Colonic mucosa (tissue), 4 donors: ENCODE measurements around the gene PTCD1. TPM values are rescaled to one million over a fixed set of nuclear protein-coding genes. Genes with fewer than 3 reads are reported as not detected.
A peak's percentile ranks its signal among the peaks of the same experiment; 100 is the strongest.
"Not testable (repeated sequence)": the region's sequence is repeated elsewhere in the genome, so short reads cannot be mapped to it uniquely, and the experiment has no call there.

Experiments
- DNase-seq: peaks from one replicate; pipeline ENCODE4 v3.0.0-alpha.2; 2020
- H3K27ac ChIP-seq: fragments of 200-600 bp; one replicate; pipeline ENCODE4 v1.8.0; 2021
- H3K27me3 ChIP-seq: fragments of 200-600 bp; one replicate; pipeline ENCODE4 v1.8.0; 2021
- H3K36me3 ChIP-seq: fragments of 200-600 bp; one replicate; pipeline ENCODE4 v1.8.0; 2021
- H3K4me1 ChIP-seq: fragments of 200-600 bp; one replicate; pipeline ENCODE4 v1.8.0; 2021; ENCODE audit warnings: mild to moderate bottlenecking
- H3K4me3 ChIP-seq: fragments of 200-600 bp; one replicate; pipeline ENCODE4 v1.8.0; 2021
- H3K9ac ChIP-seq, 2 donors: one replicate each; pipeline ENCODE4 v1.7.0; 2013; ENCODE audit warnings: control low read depth in 2 of 2, low read depth in 2 of 2, low read length in 2 of 2
- H3K9me3 ChIP-seq: fragments of 200-600 bp; one replicate; pipeline ENCODE4 v1.8.0; 2021
- CTCF ChIP-seq: fragments of 200-600 bp; IDR thresholded peaks from one replicate; pipeline ENCODE4 v1.8.0; 2022; ENCODE audit warnings: antibody characterized with exemption, mild to moderate bottlenecking
- intact Hi-C: fragments of 100-400 bp; cut with DNase I; formaldehyde crosslinking; loops from one replicate; pipeline ENCODE4 v1.14.1; 2022
- total RNA-seq, 2 donors: library from RNA; stranded (reverse); fragmentation: NEBNext Ultra II Directional in 1 of 2; extraction: Animal tissue kit (Norgen Biotek cat#: 25700) in 1 of 2; gene quantifications; one replicate each; pipeline ENCODE4 v1.2.1, GENCODE V29; 2021
- donor health status: healthy.
- donor health status: DM: no; HTN: no; CAD: no.
- donor health status: DM: no; HTN: no; CAD: no.

Gene PTCD1
- total RNA-seq, 2 donors from 2014 or later = 4.5 to 7.6 TPM

GRCh38 chr7:99380823-99381663, 57.6 kb downstream of the PTCD1 start:
- H3K4me1 ChIP-seq = peaks cover 10% of the 10 kb centered on the region
- no peak for TF ChIP-seq CTCF
- DNase-seq = peak; percentile 42
- peak overlapping the region; percentile 56 to 64 for H3K9ac ChIP-seq
- no peaks in the 10 kb centered on the region for H3K27me3 ChIP-seq
- H3K4me3 ChIP-seq = peak overlapping the region; percentile 3
- intact Hi-C loops = no loop called here
- H3K27ac ChIP-seq = peak overlapping the region; percentile 83
- no peaks in the 10 kb centered on the region for H3K36me3 ChIP-seq
- H3K9me3 ChIP-seq = no peaks in the 10 kb centered on the region

GRCh38 chr7:99380032-99380822, 58.4 kb downstream of the PTCD1 start:
- Histone ChIP-seq H3K27ac (peak overlapping the region; percentile 83), H3K36me3 (no peaks in the 10 kb centered on the region), H3K4me3 (peak overlapping the region; percentile 3), H3K9me3 (no peaks in the 10 kb centered on the region), H3K9ac (peak overlapping the region; percentile 56 to 64), H3K4me1 (peaks cover 10% of the 10 kb centered on the region), H3K27me3 (no peaks in the 10 kb centered on the region)
- intact Hi-C loops = no loop called here
- no peak for TF ChIP-seq CTCF
- DNase-seq = peak; percentile 44

GRCh38 chr7:99379693-99380031, 58.9 kb downstream of the PTCD1 start:
- H3K4me3 ChIP-seq, DNase-seq, H3K27me3 ChIP-seq, H3K36me3 ChIP-seq, H3K4me1 ChIP-seq, H3K9me3 ChIP-seq, intact Hi-C loops: not testable (repeated sequence)
- peak overlapping the region; percentile 58 to 64 for H3K9ac ChIP-seq
- H3K27ac ChIP-seq = peak overlapping the region; percentile 83

GRCh38 chr7:99379043-99379577, 59.5 kb downstream of the PTCD1 start:
- Histone ChIP-seq H3K4me1 (peaks cover 10% of the 10 kb centered on the region), H3K9ac (peak overlapping the region; percentile 58 to 64), H3K9me3 (no peaks in the 10 kb centered on the region), H3K36me3 (no peaks in the 10 kb centered on the region), H3K4me3 (no peak overlapping the region), H3K27ac (peak overlapping the region; percentile 83), H3K27me3 (no peaks in the 10 kb centered on the region)
- intact Hi-C loops = no loop called here
- DNase-seq = peak; percentile 54
- no peak for TF ChIP-seq CTCF

- no peaks in the 10 kb centered on the region for H3K9me3 ChIP-seq
- H3K4me1 ChIP-seq = peaks cover 10% of the 10 kb centered on the region
- peak overlapping the region; percentile 92 for H3K27ac ChIP-seq
- peak; percentile 90 for DNase-seq
- no peaks in the 10 kb centered on the region for H3K36me3 ChIP-seq
- H3K27me3 ChIP-seq = no peaks in the 10 kb centered on the region
- peak overlapping the region; percentile 82 for H3K4me3 ChIP-seq
- H3K9ac ChIP-seq = peak overlapping the region; percentile 76 to 77
- intact Hi-C loops = no loop called here
- no peak for TF ChIP-seq CTCF
These were observed 63.4 kb downstream of the PTCD1 start for GRCh38 chr7:99375070-99375807.
